ENCODE data around the gene ABCC1.

ABCC1 gene

GRCh38 chr16:16075488-16076422 lies 126.3 kb downstream of the ABCC1 start:
- TF ChIP-seq, protein P1, sequence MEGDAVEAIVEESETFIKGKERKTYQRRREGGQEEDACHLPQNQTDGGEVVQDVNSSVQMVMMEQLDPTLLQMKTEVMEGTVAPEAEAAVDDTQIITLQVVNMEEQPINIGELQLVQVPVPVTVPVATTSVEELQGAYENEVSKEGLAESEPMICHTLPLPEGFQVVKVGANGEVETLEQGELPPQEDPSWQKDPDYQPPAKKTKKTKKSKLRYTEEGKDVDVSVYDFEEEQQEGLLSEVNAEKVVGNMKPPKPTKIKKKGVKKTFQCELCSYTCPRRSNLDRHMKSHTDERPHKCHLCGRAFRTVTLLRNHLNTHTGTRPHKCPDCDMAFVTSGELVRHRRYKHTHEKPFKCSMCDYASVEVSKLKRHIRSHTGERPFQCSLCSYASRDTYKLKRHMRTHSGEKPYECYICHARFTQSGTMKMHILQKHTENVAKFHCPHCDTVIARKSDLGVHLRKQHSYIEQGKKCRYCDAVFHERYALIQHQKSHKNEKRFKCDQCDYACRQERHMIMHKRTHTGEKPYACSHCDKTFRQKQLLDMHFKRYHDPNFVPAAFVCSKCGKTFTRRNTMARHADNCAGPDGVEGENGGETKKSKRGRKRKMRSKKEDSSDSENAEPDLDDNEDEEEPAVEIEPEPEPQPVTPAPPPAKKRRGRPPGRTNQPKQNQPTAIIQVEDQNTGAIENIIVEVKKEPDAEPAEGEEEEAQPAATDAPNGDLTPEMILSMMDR (IDR thresholded peaks at IDR 0.05; ENCODE audit: low read depth, low read length): no peak
- no peak overlapping the region for H3K4me3 ChIP-seq (ENCODE audit: low read depth, low read length)

DNA sequence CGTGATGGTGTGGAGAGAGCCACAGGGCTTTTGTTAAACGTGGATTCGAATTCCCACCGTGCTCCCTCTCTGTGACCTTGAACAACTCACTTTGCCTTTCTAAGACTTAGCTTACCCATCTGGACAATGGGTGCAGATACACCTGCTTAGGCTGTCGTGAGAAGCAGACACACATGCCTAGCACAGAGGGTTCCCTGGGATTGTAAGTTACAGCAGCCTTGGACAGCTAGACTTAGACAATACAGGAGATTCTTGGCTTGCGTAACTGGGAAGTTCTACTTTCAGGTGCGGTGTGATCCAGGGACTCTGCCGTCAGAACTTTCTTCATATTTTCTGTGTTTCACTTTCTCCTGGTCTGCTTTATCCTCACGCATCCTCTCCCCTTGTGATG lies 127.0 kb downstream of the ABCC1 start:
- TF ChIP-seq, protein P1 (IDR thresholded peaks at IDR 0.05; ENCODE audit: low read depth, low read length): no peak
- H3K4me3 ChIP-seq (ENCODE audit: low read depth, low read length): no peak overlapping the region

DNA sequence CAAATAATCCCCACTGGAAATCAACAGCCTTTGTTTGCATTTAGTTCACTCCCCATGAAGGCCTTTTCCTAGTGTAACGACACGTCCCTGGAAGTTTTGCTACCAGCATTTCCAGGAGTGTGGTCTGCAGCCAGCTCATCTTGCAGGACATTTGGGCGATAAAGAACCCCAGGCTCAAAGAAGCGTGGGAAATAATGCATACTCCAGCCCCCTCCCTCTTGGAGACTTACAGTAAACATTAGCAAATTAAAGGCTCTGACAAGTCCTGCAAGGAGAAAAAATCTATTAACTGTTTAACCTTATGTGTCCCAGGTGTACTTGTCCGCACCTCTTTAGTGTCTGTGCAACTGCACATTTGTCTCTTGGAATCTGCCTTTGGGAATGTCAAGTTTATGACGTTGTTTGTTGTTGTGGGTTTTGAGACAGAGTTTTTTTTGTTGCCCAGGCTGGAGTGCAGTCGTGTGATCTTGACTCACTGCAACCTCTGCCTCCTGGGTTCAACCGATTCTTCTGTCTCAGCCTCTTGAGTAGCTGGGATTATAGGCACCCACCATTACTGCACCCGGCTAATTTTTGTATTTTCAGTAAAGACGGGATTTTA lies 131.1 kb downstream of the ABCC1 start:
- no peak overlapping the region for H3K4me3 ChIP-seq (ENCODE audit: low read depth, low read length)
- TF ChIP-seq, protein P1 (IDR thresholded peaks at IDR 0.05; ENCODE audit: low read depth, low read length): no peak

DNA sequence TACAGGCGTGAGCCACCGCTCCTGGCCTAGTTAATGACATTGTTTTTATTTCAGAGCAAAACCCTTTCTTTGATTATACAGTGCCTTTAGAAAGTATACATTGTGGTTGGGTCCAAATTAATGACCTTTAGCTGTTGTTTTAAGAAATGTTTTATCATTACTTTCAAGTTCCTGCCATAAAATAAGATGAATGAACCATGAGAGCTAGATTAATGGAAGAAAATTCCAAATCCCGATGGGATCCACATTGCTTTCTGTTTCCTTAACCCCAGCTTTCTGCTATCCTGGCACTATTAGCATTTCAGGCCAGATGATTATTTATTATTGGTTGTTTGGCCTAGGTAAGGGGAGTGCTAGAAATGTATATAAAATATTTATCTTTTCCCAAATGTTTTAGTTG lies 131.7 kb downstream of the ABCC1 start:
- H3K4me3 ChIP-seq (ENCODE audit: low read depth, low read length): no peak overlapping the region
- TF ChIP-seq, protein P1 (IDR thresholded peaks at IDR 0.05; ENCODE audit: low read depth, low read length): no peak

DNA sequence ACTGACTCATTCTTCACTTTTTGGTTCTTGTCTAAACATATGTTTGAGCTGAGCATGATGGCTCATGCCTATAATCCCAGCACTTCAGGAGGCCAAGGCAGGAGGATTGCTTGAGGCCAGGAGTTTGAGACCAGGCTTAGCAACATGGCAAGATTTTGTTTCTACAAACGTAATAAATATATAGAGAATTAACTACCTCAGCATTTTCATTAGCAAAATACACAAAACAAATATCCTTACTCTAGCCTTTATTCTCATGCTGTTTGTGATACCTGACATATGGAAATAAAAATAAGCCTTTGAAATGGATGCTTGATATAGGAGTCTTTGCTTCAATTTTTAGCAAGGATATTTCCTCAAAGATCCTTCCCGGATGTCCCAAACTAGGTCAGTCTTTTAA lies 132.8 kb downstream of the ABCC1 start:
- TF ChIP-seq, protein P1 (IDR thresholded peaks at IDR 0.05; ENCODE audit: low read depth, low read length): no peak
- no peak overlapping the region for H3K4me3 ChIP-seq (ENCODE audit: low read depth, low read length)

- TF ChIP-seq, protein P1 (IDR thresholded peaks at IDR 0.05; ENCODE audit: low read depth, low read length): no peak
- H3K4me3 ChIP-seq (ENCODE audit: low read depth, low read length): no peak overlapping the region
These were observed 134.2 kb downstream of the ABCC1 start for GRCh38 chr16:16083421-16084156.

Data from WI38 (cell line).